Mesenchymal stem cell (in vitro differentiated cells and primary cell): ENCODE data around the gene MAGEA2.
"Not testable (repeated sequence)": the region's sequence is repeated elsewhere in the genome, so short reads cannot be mapped to it uniquely, and the experiment has no call there.

Source experiments
- DNase-seq: peaks from one replicate; pipeline ENCODE4 v3.0.0-alpha.2; 2013
- H2AFZ ChIP-seq: one replicate; pipeline ENCODE4 v1.6.1; 2013; ENCODE audit warnings: low read depth, mild to moderate bottlenecking, control low read depth, inconsistent platforms, low read length, moderate library complexity
- H2AK5ac ChIP-seq: 2 replicates; pipeline ENCODE4 v1.6.1; 2013; ENCODE audit warnings: low read length, moderate library complexity, mild to moderate bottlenecking, inconsistent platforms; ENCODE audit not compliant: severe bottlenecking
- H2BK120ac ChIP-seq: one replicate; pipeline ENCODE4 v1.6.1; 2013; ENCODE audit warnings: low read depth, mild to moderate bottlenecking, inconsistent platforms, low read length, moderate library complexity
- H2BK12ac ChIP-seq, 2 experiments: one replicate each; pipeline ENCODE4 v1.6.1; 2013; ENCODE audit warnings: inconsistent platforms in 2 of 2, low read length in 2 of 2, mild to moderate bottlenecking in 2 of 2, moderate library complexity in 2 of 2, control low read depth in 1 of 2
- H2BK15ac ChIP-seq: one replicate; pipeline ENCODE4 v1.6.1; 2013; ENCODE audit warnings: mild to moderate bottlenecking, low read depth, inconsistent platforms; ENCODE audit not compliant: poor library complexity, severe bottlenecking
- H2BK5ac ChIP-seq: 2 replicates; pipeline ENCODE4 v1.6.1; 2013; ENCODE audit warnings: low read depth, mild to moderate bottlenecking, low read length, control low read depth, inconsistent platforms; ENCODE audit not compliant: poor library complexity, severe bottlenecking
- H3K14ac ChIP-seq, 2 experiments: one replicate each; pipeline ENCODE4 v1.6.1; 2013; ENCODE audit warnings: inconsistent platforms in 2 of 2, low read length in 2 of 2, control low read depth in 1 of 2, mild to moderate bottlenecking in 1 of 2, moderate library complexity in 1 of 2
- H3K18ac ChIP-seq, 2 experiments: one replicate each; pipeline ENCODE4 v1.6.1; 2013; ENCODE audit warnings: inconsistent platforms in 2 of 2, low read length in 2 of 2, control low read depth in 1 of 2, low read depth in 1 of 2, mild to moderate bottlenecking in 1 of 2
- H3K23ac ChIP-seq, 2 experiments: one replicate each; pipeline ENCODE4 v1.6.1; 2013; ENCODE audit warnings: inconsistent platforms in 2 of 2, low read length in 2 of 2, mild to moderate bottlenecking in 2 of 2, moderate library complexity in 2 of 2, control low read depth in 1 of 2
- H3K27ac ChIP-seq: 2 replicates; pipeline ENCODE4 v1.5.1; 2013; ENCODE audit warnings: mild to moderate bottlenecking, moderate library complexity, low read length, control low read depth, inconsistent platforms; ENCODE audit not compliant: poor library complexity, severe bottlenecking
- H3K27me3 ChIP-seq, 2 experiments: 2 replicates each; pipeline versions ENCODE4 v1.6.1 to v1.7.0; 2013; ENCODE audit warnings: low read length in 2 of 2, mild to moderate bottlenecking in 2 of 2, moderate library complexity in 2 of 2, control low read depth in 1 of 2, inconsistent platforms in 1 of 2; ENCODE audit not compliant: control insufficient read depth in 1 of 2, insufficient read depth in 1 of 2
- H3K36me3 ChIP-seq, 2 experiments: 2 replicates each; pipeline versions ENCODE4 v1.6.1 to v1.7.0; 2013; ENCODE audit warnings: low read length in 2 of 2, control low read depth in 1 of 2, inconsistent platforms in 1 of 2, low read depth in 1 of 2, mild to moderate bottlenecking in 1 of 2; ENCODE audit not compliant: insufficient read depth in 2 of 2, control insufficient read depth in 1 of 2
- H3K4ac ChIP-seq, 2 experiments: one replicate each; pipeline ENCODE4 v1.6.1; 2013; ENCODE audit warnings: inconsistent platforms in 2 of 2, low read length in 2 of 2, mild to moderate bottlenecking in 2 of 2, moderate library complexity in 2 of 2, control low read depth in 1 of 2, low read depth in 1 of 2
- H3K4me1 ChIP-seq: 2 replicates; pipeline ENCODE4 v1.6.1; 2013; ENCODE audit warnings: low read depth, low read length, control low read depth; ENCODE audit not compliant: control insufficient read depth, insufficient read depth
- H3K4me2 ChIP-seq: 2 replicates; pipeline ENCODE4 v1.6.1; 2013; ENCODE audit warnings: low read length, mild to moderate bottlenecking, inconsistent platforms; ENCODE audit not compliant: poor library complexity, severe bottlenecking
- H3K4me3 ChIP-seq, 2 experiments: 2 replicates each; pipeline versions ENCODE4 v1.5.1 to v1.7.0; 2013; ENCODE audit warnings: low read length in 2 of 2, mild to moderate bottlenecking in 2 of 2, control low read depth in 1 of 2, low read depth in 1 of 2; ENCODE audit not compliant: insufficient read depth in 1 of 2
- H3K79me1 ChIP-seq: replicated peaks from 2 replicates; pipeline ENCODE4 v1.6.1; 2013; ENCODE audit warnings: mild to moderate bottlenecking, control low read depth, low read length, inconsistent platforms; ENCODE audit not compliant: poor library complexity, severe bottlenecking
- H3K9ac ChIP-seq: 2 replicates; pipeline ENCODE4 v1.7.0; 2013; ENCODE audit warnings: mild to moderate bottlenecking, low read length, moderate library complexity
- H3K9me3 ChIP-seq: 2 replicates; pipeline ENCODE4 v1.7.0; 2013; ENCODE audit warnings: mild to moderate bottlenecking, low read length; ENCODE audit not compliant: control insufficient read depth
- H4K8ac ChIP-seq: one replicate; pipeline ENCODE4 v1.6.1; 2013; ENCODE audit warnings: inconsistent platforms, mild to moderate bottlenecking, low read length, moderate library complexity
- H4K91ac ChIP-seq: one replicate; pipeline ENCODE4 v1.6.1; 2013; ENCODE audit warnings: mild to moderate bottlenecking, low read length, inconsistent platforms
- WGBS: methylation state at CpG from one replicate; pipeline ENCODE4 v1.1.7; 2013; ENCODE audit warnings: mixed read lengths; 5-methylcytosine and 5-hydroxymethylcytosine counted together

MAGEA2 gene

DNA sequence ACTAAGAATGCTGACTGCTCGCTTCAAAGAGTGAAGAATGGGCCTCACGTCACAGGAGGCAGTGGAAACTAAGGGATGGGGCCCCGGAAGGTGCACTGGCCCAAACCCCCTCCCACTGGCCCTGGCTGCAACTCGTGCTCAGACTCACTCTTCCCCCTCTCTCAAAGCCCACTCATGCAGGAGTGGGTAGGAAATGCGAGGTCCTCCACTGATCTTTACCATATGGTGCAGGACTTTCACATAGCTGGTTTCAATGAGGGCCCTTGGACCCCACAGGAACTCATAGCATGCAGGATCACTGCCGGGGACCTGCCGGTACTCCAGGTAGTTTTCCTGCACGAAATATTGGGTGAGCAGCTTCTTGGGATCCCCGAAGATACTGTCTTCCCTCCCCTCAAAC, 12.9 kb upstream of the MAGEA2 start:
- not testable (repeated sequence) for H2BK12ac ChIP-seq, H3K18ac ChIP-seq, H3K4ac ChIP-seq, H3K27me3 ChIP-seq, H2BK120ac ChIP-seq, H3K79me1 ChIP-seq, H3K4me3 ChIP-seq, H3K4me1 ChIP-seq, DNase-seq, H2BK15ac ChIP-seq, H4K8ac ChIP-seq, H3K9ac ChIP-seq, H2AK5ac ChIP-seq, H3K36me3 ChIP-seq, H3K27ac ChIP-seq, H2AFZ ChIP-seq, H3K14ac ChIP-seq, H3K4me2 ChIP-seq, H3K9me3 ChIP-seq, H2BK5ac ChIP-seq, H3K23ac ChIP-seq, H4K91ac ChIP-seq
- 66% methylated on average over 8 of the region's 9 CpGs for WGBS

DNA sequence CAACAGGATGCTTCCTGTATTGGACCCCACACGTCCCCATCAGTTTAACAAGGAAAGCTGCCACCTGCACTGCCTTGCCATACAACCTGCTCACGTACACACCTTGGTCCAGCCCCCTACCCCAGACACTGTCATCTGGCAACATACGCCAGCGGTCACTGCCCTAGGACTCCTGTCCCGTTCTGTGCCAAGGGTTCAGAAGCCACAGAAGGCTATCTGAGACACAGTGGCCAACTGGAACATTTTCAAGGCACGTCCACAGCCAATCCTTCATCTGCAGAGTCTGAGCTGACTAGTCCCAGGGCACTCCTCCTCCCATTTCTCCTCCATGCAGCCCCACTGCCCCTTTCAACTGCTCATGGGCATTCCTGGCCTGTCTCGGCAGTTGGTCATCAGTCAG, 7.9 kb upstream of the MAGEA2 start:
- H2AK5ac ChIP-seq, H3K9ac ChIP-seq, H3K4me2 ChIP-seq, H2BK120ac ChIP-seq, H3K4ac ChIP-seq, H3K79me1 ChIP-seq, H3K36me3 ChIP-seq, H2BK15ac ChIP-seq, H3K27ac ChIP-seq, H2BK5ac ChIP-seq, H3K23ac ChIP-seq, H3K4me3 ChIP-seq, DNase-seq, H2BK12ac ChIP-seq, H3K14ac ChIP-seq, H4K8ac ChIP-seq, H4K91ac ChIP-seq, H3K9me3 ChIP-seq, H2AFZ ChIP-seq, H3K4me1 ChIP-seq, H3K18ac ChIP-seq, H3K27me3 ChIP-seq: not testable (repeated sequence)
- WGBS: no CpG with 5 or more reads among the region's 7 CpGs

DNA sequence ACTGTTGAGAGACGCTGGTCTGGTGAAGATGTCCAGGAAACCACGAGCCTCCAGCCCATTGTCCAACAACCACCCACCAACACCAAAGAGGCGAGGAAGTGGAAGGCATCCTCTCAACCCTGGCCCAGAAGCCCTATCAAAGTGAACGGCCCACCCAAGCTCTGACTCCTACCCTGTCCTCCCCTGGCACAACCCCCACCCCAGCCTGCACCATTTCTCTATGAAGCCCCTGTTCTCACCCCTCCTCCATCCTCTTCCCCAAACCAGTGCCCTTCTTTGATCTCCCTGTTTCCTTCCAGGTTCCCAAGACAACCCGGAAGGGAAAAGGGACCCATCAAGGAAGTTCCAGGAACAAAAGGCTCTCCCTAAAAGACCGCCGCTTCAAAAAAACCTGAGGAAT, 5.9 kb upstream of the MAGEA2 start:
- not testable (repeated sequence) for H3K4me2 ChIP-seq, H2BK5ac ChIP-seq, H2BK120ac ChIP-seq, H3K27ac ChIP-seq, H3K4me1 ChIP-seq, H3K23ac ChIP-seq, H3K36me3 ChIP-seq, H3K9me3 ChIP-seq, H3K4ac ChIP-seq, DNase-seq, H3K18ac ChIP-seq, H2BK12ac ChIP-seq, H2AFZ ChIP-seq, H2AK5ac ChIP-seq, H2BK15ac ChIP-seq, H4K91ac ChIP-seq, H3K79me1 ChIP-seq, H4K8ac ChIP-seq, H3K14ac ChIP-seq, H3K27me3 ChIP-seq, H3K9ac ChIP-seq, H3K4me3 ChIP-seq
- WGBS: no CpG with 5 or more reads among the region's 7 CpGs

DNA sequence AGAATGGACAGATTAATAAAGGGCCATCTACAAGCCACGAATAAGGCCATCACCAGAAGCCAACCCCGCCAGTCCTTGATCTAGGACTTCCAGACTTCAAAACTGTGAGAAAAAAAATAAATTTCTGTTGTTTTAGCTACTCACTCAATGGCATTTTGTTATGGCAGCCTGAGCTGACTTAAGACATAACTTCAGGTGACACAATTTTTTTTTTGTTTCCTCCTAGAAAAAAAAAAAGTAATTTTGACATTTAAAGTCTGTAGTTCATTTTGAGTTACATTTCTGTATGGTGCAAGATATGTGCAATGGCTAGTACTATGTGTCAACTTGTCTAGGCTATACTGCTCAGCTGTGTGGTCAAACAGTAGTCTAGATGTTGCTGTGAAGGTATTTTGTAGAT, 5.3 kb upstream of the MAGEA2 start, which contains the start of gene CSAG3:
Gene CSAG3, plus strand, starts transcription at position 301 of the 400 bp plus-strand sequence.
- H3K9ac ChIP-seq, H2BK15ac ChIP-seq, DNase-seq, H3K4ac ChIP-seq, H3K4me1 ChIP-seq, H3K14ac ChIP-seq, H2BK120ac ChIP-seq, H2AFZ ChIP-seq, H2BK5ac ChIP-seq, H4K91ac ChIP-seq, H3K9me3 ChIP-seq, H3K79me1 ChIP-seq, H3K27me3 ChIP-seq, H3K18ac ChIP-seq, H3K36me3 ChIP-seq, H4K8ac ChIP-seq, H3K23ac ChIP-seq, H2AK5ac ChIP-seq, H3K4me3 ChIP-seq, H3K4me2 ChIP-seq, H2BK12ac ChIP-seq, H3K27ac ChIP-seq: not testable (repeated sequence)
- no CpG with 5 or more reads among the region's 2 CpGs for WGBS
